CD4-positive, alpha-beta T cell (primary cell): ENCODE data around the gene PARD3B. TPM values are rescaled to one million over a fixed set of nuclear protein-coding genes. Genes with fewer than 3 reads are reported as not detected.

ENCODE experiments used
- ATAC-seq: fragments of 200-7000 bp; cut with Tn5 transposase; one replicate; pipeline ENCODE4 v1.10.0; 2022; ENCODE audit warnings: mild to moderate bottlenecking; ENCODE audit not compliant: poor library complexity
- CTCF ChIA-PET: fragments of 350-600 bp; sonication (Branson Sonifier 250); formaldehyde crosslinking; loops from one replicate; lab custom pipeline; 2021; ENCODE audit warnings: antibody characterized with exemption, inconsistent platforms; lab: Charles Lee
- POLR2A ChIA-PET: fragments of 350-600 bp; sonication (Branson Sonifier 250); formaldehyde crosslinking; loops from one replicate; lab custom pipeline; 2021; ENCODE audit warnings: antibody characterized with exemption, inconsistent platforms; lab: Charles Lee
- DNase-seq, 14 experiments: peaks; one replicate each; pipeline ENCODE4 v3.0.0-alpha.2; 2013 to 2020; ENCODE audit warnings: mixed read lengths in 2 of 14
- H3K27ac ChIP-seq, 2 donors: one replicate each; pipeline versions ENCODE4 v1.5.1 to v1.7.0; 2013; ENCODE audit warnings: low read length in 2 of 2, low read depth in 1 of 2, mild to moderate bottlenecking in 1 of 2
- H3K27me3 ChIP-seq, 2 experiments: 1 replicate in 1 of 2; 2 replicates in 1 of 2; pipeline versions ENCODE4 v1.6.1 to v1.7.0; 2013; ENCODE audit warnings: low read length in 2 of 2, control low read depth in 1 of 2, mild to moderate bottlenecking in 1 of 2, moderate library complexity in 1 of 2; ENCODE audit not compliant: insufficient read depth in 2 of 2, control insufficient read depth in 1 of 2
- H3K36me3 ChIP-seq: one replicate; pipeline ENCODE4 v1.6.1; 2013; ENCODE audit warnings: low read length, control low read depth; ENCODE audit not compliant: insufficient read depth
- H3K4me1 ChIP-seq: one replicate; pipeline ENCODE4 v1.6.1; 2013; ENCODE audit warnings: low read length, control low read depth; ENCODE audit not compliant: insufficient read depth
- H3K4me3 ChIP-seq: one replicate; pipeline ENCODE4 v1.5.1; 2013; ENCODE audit warnings: mild to moderate bottlenecking, low read length, moderate library complexity
- H3K9me3 ChIP-seq, 2 experiments: 1 replicate in 1 of 2; 2 replicates in 1 of 2; pipeline versions ENCODE4 v1.6.1 to v1.7.0; 2013; ENCODE audit warnings: low read length in 2 of 2, mild to moderate bottlenecking in 2 of 2, control low read depth in 1 of 2, moderate library complexity in 1 of 2; ENCODE audit not compliant: control insufficient read depth in 1 of 2, insufficient read depth in 1 of 2
- H3K27ac Mint-ChIP-seq: one replicate; pipeline ENCODE4 v1.8.0; 2020; ENCODE audit warnings: mixed read lengths
- H3K27me3 Mint-ChIP-seq: one replicate; pipeline ENCODE4 v1.8.0; 2021; ENCODE audit warnings: mixed read lengths
- H3K36me3 Mint-ChIP-seq: one replicate; pipeline ENCODE4 v1.8.0; 2021; ENCODE audit warnings: low read depth, mixed read lengths
- H3K4me1 Mint-ChIP-seq: one replicate; pipeline ENCODE4 v1.8.0; 2021; ENCODE audit warnings: low read depth, mixed read lengths
- H3K4me3 Mint-ChIP-seq: one replicate; pipeline ENCODE4 v1.8.0; 2020; ENCODE audit warnings: mild to moderate bottlenecking, mixed read lengths
- H3K9me3 Mint-ChIP-seq: one replicate; pipeline ENCODE4 v1.8.0; 2020; ENCODE audit warnings: mixed read lengths
- CTCF ChIP-seq: fragments of 200-600 bp; IDR thresholded peaks from one replicate; pipeline ENCODE4 v1.8.0; 2022; ENCODE audit warnings: antibody characterized with exemption, mild to moderate bottlenecking
- intact Hi-C, 2 experiments: fragments of 100-400 bp; cut with DNase I in 1 of 2; cut with micrococcal nuclease in 1 of 2; formaldehyde crosslinking; loops; one replicate each; pipeline versions ENCODE4 v1.15.1 to v1.9.0; 2023 to 2025; cut with DNase I, micrococcal nuclease
- total RNA-seq, 174 experiments: library from RNA in 2 of 174; stranded (reverse) in 2 of 174; gene quantifications; one replicate each; pipeline ENCODE4 v1.2.3 and lab custom pipeline; 2021 to 2026

PARD3B gene
- total RNA-seq, 2 experiments from 2014 or later, result 0.87 to 1.9 TPM

- Histone ChIP-seq H3K9me3 (peaks cover 0 to 5% of the 10 kb centered on the region in 2 experiments), H3K36me3 (no peaks in the 10 kb centered on the region), H3K27me3 (no peaks in the 10 kb centered on the region), H3K27ac (no peak overlapping the region), H3K4me3 (no peak overlapping the region), H3K4me1 (no peaks in the 10 kb centered on the region)
- POLR2A ChIA-PET, result no interaction called here
- no peaks in the 10 kb centered on the region for H3K36me3 Mint-ChIP-seq
- DNase-seq, result no peak
- intact Hi-C loops, result no loop called here
- H3K27me3 Mint-ChIP-seq, result no peaks in the 10 kb centered on the region
- TF ChIP-seq CTCF, result no peak
- no peak overlapping the region for H3K4me3 Mint-ChIP-seq
- CTCF ChIA-PET, result no interaction called here
- H3K9me3 Mint-ChIP-seq, result peaks cover 6% of the 10 kb centered on the region
- ATAC-seq, result no peak
- no peak overlapping the region for H3K27ac Mint-ChIP-seq
- H3K4me1 Mint-ChIP-seq, result no peaks in the 10 kb centered on the region
Measured at GRCh38 chr2:205337274-205337673, 792.0 kb downstream of the PARD3B start.

GRCh38 chr2:205338156-205338555 lies 792.9 kb downstream of the PARD3B start:
- peaks cover 0 to 5% of the 10 kb centered on the region in 2 experiments for H3K9me3 ChIP-seq
- no peak for ATAC-seq
- no peaks in the 10 kb centered on the region for H3K4me1 ChIP-seq
- no peaks in the 10 kb centered on the region for H3K27me3 Mint-ChIP-seq
- no peak overlapping the region for H3K4me3 Mint-ChIP-seq
- ChIA-PET CTCF (no interaction called here), POLR2A (no interaction called here)
- H3K4me1 Mint-ChIP-seq, result no peaks in the 10 kb centered on the region
- no peak for TF ChIP-seq CTCF
- H3K4me3 ChIP-seq, result no peak overlapping the region
- no peaks in the 10 kb centered on the region for H3K36me3 ChIP-seq
- no peaks in the 10 kb centered on the region for H3K36me3 Mint-ChIP-seq
- intact Hi-C loops, result no loop called here
- H3K27ac Mint-ChIP-seq, result no peak overlapping the region
- DNase-seq, result no peak
- H3K9me3 Mint-ChIP-seq, result peaks cover 6% of the 10 kb centered on the region
- H3K27ac ChIP-seq, result no peak overlapping the region
- H3K27me3 ChIP-seq, result no peaks in the 10 kb centered on the region

GRCh38 chr2:205343103-205343502 lies 797.8 kb downstream of the PARD3B start:
- H3K27me3 ChIP-seq, result no peaks in the 10 kb centered on the region
- no peaks in the 10 kb centered on the region for H3K9me3 ChIP-seq
- no peak overlapping the region for H3K4me3 ChIP-seq
- intact Hi-C loops, result no loop called here
- no peaks in the 10 kb centered on the region for H3K27me3 Mint-ChIP-seq
- no peak overlapping the region for H3K27ac Mint-ChIP-seq
- no peaks in the 10 kb centered on the region for H3K4me1 ChIP-seq
- H3K27ac ChIP-seq, result no peak overlapping the region
- POLR2A ChIA-PET, result no interaction called here
- CTCF ChIA-PET, result no interaction called here
- no peak for DNase-seq
- peaks cover 5% of the 10 kb centered on the region for H3K9me3 Mint-ChIP-seq
- no peak for TF ChIP-seq CTCF
- no peaks in the 10 kb centered on the region for H3K36me3 ChIP-seq
- no peak overlapping the region for H3K4me3 Mint-ChIP-seq
- no peak for ATAC-seq
- no peaks in the 10 kb centered on the region for H3K4me1 Mint-ChIP-seq
- no peaks in the 10 kb centered on the region for H3K36me3 Mint-ChIP-seq
